PC-3 (cell line): ENCODE data around the gene TK2.

Experiments
- CTCF ChIP-seq: fragments of 300-600 bp; sonication (generic); conservative IDR thresholded peaks from 2 replicates; pipeline ENCODE4 v1.5.1; 2017; ENCODE audit warnings: antibody characterized with exemption, low read depth, mild to moderate bottlenecking, low read length
- EZH2 ChIP-seq: fragments of 300-600 bp; sonication (generic); IDR thresholded peaks from one replicate; pipeline ENCODE4 v1.6.1; 2017; ENCODE audit warnings: antibody characterized with exemption, mild to moderate bottlenecking, low read length; ENCODE audit not compliant: unreplicated experiment

DNA sequence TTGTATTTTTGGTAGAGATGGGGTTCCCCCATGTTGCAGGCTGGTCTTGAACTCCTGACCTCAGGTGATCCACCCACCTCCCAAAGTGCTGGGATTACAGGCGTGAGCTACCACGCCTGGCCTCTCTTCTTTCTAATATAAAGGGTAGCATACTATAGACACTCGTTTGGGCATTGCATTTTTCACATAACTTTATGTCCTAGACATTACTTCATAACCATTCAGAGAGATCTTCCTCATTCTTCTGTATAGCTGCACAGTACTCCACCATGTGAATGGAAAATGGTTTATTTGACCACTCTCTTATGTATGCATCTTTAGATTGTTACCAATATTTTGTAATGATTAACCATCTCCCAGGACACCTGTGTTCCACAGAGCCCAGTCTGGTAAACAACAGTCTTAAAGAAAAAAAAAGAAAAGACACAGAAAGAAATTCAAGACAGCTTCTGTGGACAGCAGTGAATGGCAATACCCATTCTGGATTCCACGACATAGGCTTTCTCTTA is 42.1 kb downstream of the TK2 start:
- no peak for TF ChIP-seq CTCF
- no peak for TF ChIP-seq EZH2
